Middle frontal gyrus (tissue), 1 donor: ENCODE data around the gene SH2D7.
A peak's percentile ranks its signal among the peaks of the same experiment; 100 is the strongest.
"Not testable (repeated sequence)": the region's sequence is repeated elsewhere in the genome, so short reads cannot be mapped to it uniquely, and the experiment has no call there.

Source experiments
- DNase-seq: peaks from one replicate; pipeline ENCODE4 v3.0.0-alpha.2; 2015; ENCODE audit warnings: low spot score; ENCODE audit errors: extremely low spot score

The SH2D7 gene

GRCh38 chr15:78133801-78134200 is 41.4 kb downstream of the SH2D7 start:
- DNase-seq = no peak

GRCh38 chr15:78139578-78139977 is 47.2 kb downstream of the SH2D7 start:
- DNase-seq = no peak

DNA sequence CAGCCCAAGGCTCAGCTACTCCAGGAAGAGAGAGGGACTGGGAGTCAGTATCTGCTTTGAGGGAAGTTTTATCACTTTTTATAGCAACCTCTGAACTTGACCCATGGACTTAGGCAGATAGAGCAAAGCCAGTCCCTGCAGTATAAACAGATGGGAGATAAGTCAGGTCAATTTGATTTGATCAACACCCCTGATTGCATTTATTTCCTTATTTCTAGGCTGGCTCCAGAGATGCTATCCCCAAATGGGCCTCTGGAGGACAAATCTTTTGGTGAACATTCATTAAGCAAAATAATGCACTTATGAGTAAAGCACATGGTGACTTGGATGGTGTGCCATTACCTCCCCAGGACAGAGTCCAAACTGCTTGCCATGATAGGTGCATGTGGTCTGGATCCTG is 47.9 kb downstream of the SH2D7 start:
- DNase-seq = no peak

DNA sequence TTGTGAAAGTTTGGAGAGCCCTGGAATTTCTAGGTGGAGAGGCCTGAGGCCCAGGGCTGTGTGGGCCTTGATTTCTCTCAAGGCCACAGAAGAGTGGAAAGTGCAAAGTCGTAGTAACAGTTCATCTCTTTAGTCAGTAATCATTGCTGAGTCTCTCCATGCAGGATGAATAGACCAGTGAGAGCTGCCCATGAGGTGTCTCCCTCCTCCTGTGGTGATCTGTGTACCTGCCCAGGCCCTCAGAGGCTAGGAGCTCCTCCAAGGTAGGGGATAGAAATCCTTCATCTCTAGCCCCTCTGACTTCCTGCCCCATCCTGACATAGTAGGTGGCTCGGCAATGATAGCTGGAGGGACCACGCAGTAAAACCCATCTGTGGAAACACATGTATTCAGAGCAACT is 50.0 kb downstream of the SH2D7 start:
- no peak for DNase-seq

- no peak for DNase-seq
Measured at GRCh38 chr15:78146425-78147154, 54.2 kb downstream of the SH2D7 start.

GRCh38 chr15:78147566-78147965 is 55.2 kb downstream of the SH2D7 start:
- DNase-seq = no peak

- DNase-seq = no peak
Measured at GRCh38 chr15:78148392-78149067, 56.2 kb downstream of the SH2D7 start.

DNA sequence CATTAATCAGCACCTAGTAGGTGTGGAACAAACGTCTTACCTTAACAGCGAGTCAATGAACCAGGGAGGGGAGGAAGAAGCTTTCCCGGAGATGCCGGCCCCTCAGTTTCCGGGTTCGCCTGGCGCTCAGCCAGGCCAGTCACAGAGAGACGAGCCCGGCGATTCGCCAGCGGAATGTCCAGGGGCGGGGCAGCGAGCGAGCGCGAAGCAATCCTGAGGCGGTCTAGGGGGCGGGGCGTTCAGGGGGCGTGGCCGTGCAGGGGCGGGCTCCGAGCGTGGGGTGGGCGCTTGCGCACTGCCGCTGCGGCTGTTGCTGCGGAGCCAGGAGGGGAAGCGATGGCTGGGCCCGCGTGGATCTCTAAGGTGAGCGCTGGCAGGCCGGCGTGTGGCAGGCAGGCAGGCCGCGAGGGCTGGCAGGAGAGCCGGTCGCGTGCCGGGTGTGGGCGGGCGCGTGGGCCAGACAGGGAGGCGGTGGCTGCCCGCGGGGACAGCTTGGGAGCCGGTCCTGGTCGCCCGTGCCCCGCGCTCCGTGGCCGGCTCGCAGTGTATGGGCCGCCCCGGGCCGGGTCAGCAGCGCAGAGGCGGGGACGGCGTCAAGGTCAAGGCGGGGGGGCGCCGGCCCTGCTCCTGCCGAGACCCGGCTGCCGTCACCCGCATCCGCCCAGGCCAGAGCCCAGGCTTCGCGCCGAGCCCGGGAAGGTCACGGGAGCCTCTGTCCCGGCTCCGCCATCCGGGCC is 56.9 kb downstream of the SH2D7 start, which contains the start of gene IDH3A:
IDH3A (plus strand) TSS at position 295 of the 737 bp plus-strand sequence; CDS start at position 337, 42 bp downstream.
- peak; percentile 96 for DNase-seq

DNA sequence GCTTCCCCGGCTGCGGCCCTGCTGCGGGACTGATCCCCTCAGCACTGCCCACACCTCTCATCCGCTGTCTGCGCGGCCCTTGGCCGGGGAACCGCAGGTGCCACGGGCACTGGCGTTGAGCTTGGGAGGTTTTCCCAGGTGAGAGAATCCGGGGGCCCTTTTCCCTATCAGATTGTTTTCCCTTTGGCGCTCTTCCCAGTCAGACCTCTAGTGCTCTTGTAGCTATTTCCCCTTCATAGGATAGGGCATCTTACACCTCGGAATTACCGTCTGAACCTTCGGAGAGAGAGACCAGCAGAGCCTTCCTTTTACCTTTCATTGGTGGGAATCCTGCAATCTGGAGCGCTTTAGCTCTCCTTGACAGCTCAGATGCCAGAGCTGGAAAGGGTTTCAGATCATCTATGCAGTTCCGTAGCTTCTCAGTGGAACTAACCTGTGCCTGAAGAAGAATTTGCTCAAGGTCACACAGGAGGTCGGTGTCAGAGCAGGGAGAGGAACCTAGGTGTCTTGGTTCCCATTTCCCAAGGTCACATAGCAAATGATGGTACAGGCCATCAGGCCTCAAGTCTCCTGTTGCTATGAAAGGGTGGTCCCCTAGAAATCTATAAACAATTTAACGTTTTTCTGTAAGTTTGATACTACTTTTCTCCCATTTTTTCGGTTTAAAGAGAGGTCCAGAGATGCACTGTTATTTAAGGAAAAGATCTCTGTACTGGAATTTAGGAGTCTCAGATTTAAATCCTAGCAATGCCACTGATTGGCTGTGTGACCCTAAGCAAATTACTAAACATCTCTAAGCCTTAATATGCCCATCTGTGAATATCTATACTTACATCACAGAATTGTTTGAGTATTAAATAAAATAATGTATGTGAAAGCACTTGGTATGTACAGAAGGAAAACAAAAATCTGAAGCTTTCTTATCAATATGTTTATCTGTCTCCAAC is 57.7 kb downstream of the SH2D7 start:
- no peak for DNase-seq

- not testable (repeated sequence) for DNase-seq
Measured at GRCh38 chr15:78151075-78151474, 58.7 kb downstream of the SH2D7 start.
